DND-41 (cell line): Measurements from ENCODE around the gene ZNF732.

Experiments used
- CTCF ChIP-seq: IDR thresholded peaks from 2 replicates; pipeline ENCODE4 v1.5.1; 2012; ENCODE audit warnings: borderline replicate concordance, low read length, moderate library complexity, mild to moderate bottlenecking; ENCODE audit not compliant: poor library complexity, severe bottlenecking; ENCODE audit errors: extremely low read depth
- EZH2 ChIP-seq: IDR thresholded peaks from 3 replicates; pipeline ENCODE4 v1.6.1; 2012; ENCODE audit warnings: borderline replicate concordance, low read depth, mild to moderate bottlenecking, moderate library complexity, low read length, inconsistent platforms; ENCODE audit not compliant: severe bottlenecking

DNA sequence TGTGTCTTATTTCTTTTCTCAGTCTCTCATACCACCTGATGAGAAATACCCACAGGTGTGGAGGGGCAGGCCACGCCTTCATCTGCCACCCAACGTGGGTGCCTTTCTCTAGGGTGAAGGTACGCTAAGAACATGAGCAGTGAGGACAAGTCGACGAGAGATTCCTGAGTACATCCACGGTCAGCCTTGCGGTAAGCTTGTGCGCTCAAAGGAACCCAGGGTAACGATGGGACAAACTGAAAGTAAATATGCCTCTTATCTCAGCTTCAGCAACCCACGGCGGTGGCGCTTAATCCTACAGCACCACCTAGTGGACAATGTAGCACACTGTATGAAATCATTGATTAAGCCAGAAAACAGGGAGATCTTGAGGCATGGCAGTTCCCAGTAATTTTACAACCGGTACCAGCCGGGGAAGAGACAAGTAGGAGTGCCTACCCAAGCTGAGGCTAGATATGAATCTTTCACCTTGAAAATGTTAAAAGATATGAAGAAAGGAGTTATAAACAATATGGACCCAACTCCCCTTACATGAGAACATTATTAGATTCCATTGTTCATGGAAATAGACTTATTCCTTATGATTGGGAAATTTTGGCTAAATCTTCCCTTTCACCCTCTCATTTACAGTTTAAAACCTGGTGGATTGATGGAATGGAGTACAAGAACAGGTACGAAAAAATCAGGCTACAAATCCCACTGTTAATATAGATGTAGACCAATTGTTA is 63.0 kb downstream of the ZNF732 start:
- TF ChIP-seq CTCF (peak; percentile 76), EZH2 (no peak)
